Keratinocyte (primary cell): ENCODE results near the gene RAB11FIP4. TPM values are rescaled to one million over a fixed set of nuclear protein-coding genes. Genes with fewer than 3 reads are reported as not detected.

Source experiments
- DNase-seq: peaks from one replicate; pipeline ENCODE4 v3.0.0-alpha.2; 2011; ENCODE audit warnings: low read depth, missing footprints, low spot score
- FAIRE-seq: peaks from 2 replicates; lab custom pipeline; 2011; peaks lifted over from hg19 to GRCh38; lab: Jason Lieb, UNC
- H2AFZ ChIP-seq: 2 replicates; pipeline ENCODE4 v1.6.0; 2012; ENCODE audit warnings: low read length, control low read depth, inconsistent platforms; ENCODE audit not compliant: control insufficient read depth
- H3K27ac ChIP-seq: 2 replicates; pipeline ENCODE4 v1.5.1; 2011; ENCODE audit warnings: low read length; ENCODE audit not compliant: control insufficient read depth, insufficient read depth
- H3K27me3 ChIP-seq: 3 replicates; pipeline ENCODE4 v1.6.0; 2011; ENCODE audit warnings: low read length; ENCODE audit not compliant: control insufficient read depth, insufficient read depth; ENCODE audit errors: extremely low read depth
- H3K36me3 ChIP-seq, 2 experiments: 2 replicates in 1 of 2; 3 replicates in 1 of 2; pipeline ENCODE4 v1.5.1; 2011; ENCODE audit warnings: low read length in 2 of 2, mild to moderate bottlenecking in 1 of 2; ENCODE audit not compliant: control insufficient read depth in 2 of 2, insufficient read depth in 2 of 2; ENCODE audit errors: extremely low read depth in 1 of 2
- H3K4me1 ChIP-seq: 3 replicates; pipeline ENCODE4 v1.5.1; 2011; ENCODE audit warnings: low read length; ENCODE audit not compliant: control insufficient read depth, insufficient read depth; ENCODE audit errors: extremely low read depth
- H3K4me2 ChIP-seq: 3 replicates; pipeline ENCODE4 v1.6.0; 2011; ENCODE audit warnings: low read depth, low read length; ENCODE audit not compliant: control insufficient read depth, insufficient read depth; ENCODE audit errors: extremely low read depth
- H3K4me3 ChIP-seq, 3 experiments: fragments of 200-600 bp in 1 of 3; sonication (generic) in 1 of 3; 2 replicates in 2 of 3; 3 replicates in 1 of 3; pipeline ENCODE4 v1.5.1; 2011 to 2016; ENCODE audit warnings: low read length in 3 of 3, mild to moderate bottlenecking in 3 of 3, control low read depth in 2 of 3, inconsistent platforms in 1 of 3, low read depth in 1 of 3, mixed read lengths in 1 of 3, mixed run types in 1 of 3, moderate library complexity in 1 of 3; ENCODE audit not compliant: control insufficient read depth in 2 of 3, insufficient read depth in 2 of 3; ENCODE audit errors: extremely low read depth in 1 of 3
- H3K79me2 ChIP-seq: 2 replicates; pipeline ENCODE4 v1.6.0; 2012; ENCODE audit warnings: low read length; ENCODE audit not compliant: control insufficient read depth, insufficient read depth
- H3K9ac ChIP-seq: 3 replicates; pipeline ENCODE4 v1.6.0; 2011; ENCODE audit warnings: low read length; ENCODE audit not compliant: control insufficient read depth, insufficient read depth; ENCODE audit errors: extremely low read depth
- H3K9me1 ChIP-seq: 3 replicates; pipeline ENCODE4 v1.6.0; 2011; ENCODE audit warnings: low read length; ENCODE audit not compliant: control insufficient read depth, insufficient read depth; ENCODE audit errors: extremely low read depth
- H3K9me3 ChIP-seq: 2 replicates; pipeline ENCODE4 v1.5.1; 2012; ENCODE audit warnings: low read depth, low read length; ENCODE audit not compliant: control insufficient read depth
- H4K20me1 ChIP-seq: 3 replicates; pipeline ENCODE4 v1.6.0; 2011; ENCODE audit warnings: low read length; ENCODE audit not compliant: control insufficient read depth, insufficient read depth; ENCODE audit errors: extremely low read depth
- EZH2 ChIP-seq: IDR thresholded peaks from one replicate; pipeline ENCODE4 v1.6.1; 2012; ENCODE audit warnings: inconsistent platforms, mild to moderate bottlenecking, low read length, moderate library complexity
- dilution Hi-C: fragments of 300-500 bp; cut with MboI; formaldehyde crosslinking; loops from one replicate; pipeline ENCODE4 v1.7.0; 2020; ENCODE audit warnings: low sequenced_read_pairs; ENCODE audit not compliant: extremely low pct_ligation_motif_present
- polyA plus RNA-seq, 5 experiments: library from polyadenylated mRNA; depleted of rRNA in 3 of 5; stranded (reverse) in 3 of 5; stranded (forward) in 1 of 5; unstranded in 1 of 5; fragments of >200 nt; gene quantifications; 1 replicate in 1 of 5; 2 replicates in 3 of 5; 3 replicates in 1 of 5; pipeline versions ENCODE4 v1.2.1 to v1.2.3, GENCODE V29; 2011 to 2012; ENCODE audit warnings: missing spikeins in 2 of 5, low read depth in 1 of 5, low replicate concordance in 1 of 5
- TF ChIP-seq, protein P1 (sequence below), 3 experiments: IDR thresholded peaks in 1 of 3; conservative IDR thresholded peaks in 1 of 3; optimal IDR thresholded peaks in 1 of 3; 2 replicates in 2 of 3; 3 replicates in 1 of 3; pipeline versions ENCODE3 to v1.5.1; 2011; ENCODE audit warnings: low read length in 3 of 3, mild to moderate bottlenecking in 3 of 3, moderate library complexity in 2 of 3, control low read depth in 1 of 3, inconsistent platforms in 1 of 3; ENCODE audit not compliant: insufficient read depth in 2 of 3; ENCODE audit errors: extremely low read depth in 1 of 3

Gene RAB11FIP4
- polyA plus RNA-seq, 1 donor (not counting 4 experiments of a cell fraction or from before 2014, with no cell fraction given) = 9.1 TPM

DNA sequence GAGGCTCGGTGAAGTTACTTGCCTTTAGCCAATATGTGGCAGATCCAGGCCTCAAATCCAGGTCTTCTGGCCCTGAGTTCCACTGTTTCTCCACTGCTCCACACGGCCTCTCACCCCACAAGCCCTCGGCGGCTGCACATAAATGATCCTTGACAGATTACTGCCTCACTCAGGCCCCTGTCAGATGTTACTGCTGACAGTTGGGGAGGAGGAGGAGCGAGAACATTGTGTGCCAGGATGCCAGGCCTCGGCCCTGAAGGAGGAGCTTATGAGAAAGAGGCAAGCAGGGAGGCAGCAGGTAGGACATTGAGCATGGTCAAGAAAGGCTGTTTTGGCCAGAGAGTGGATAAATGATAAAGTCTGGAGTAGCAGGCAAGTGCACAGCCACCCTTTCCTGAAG lies 88.6 kb downstream of the RAB11FIP4 start:
- TF ChIP-seq, protein P1, sequence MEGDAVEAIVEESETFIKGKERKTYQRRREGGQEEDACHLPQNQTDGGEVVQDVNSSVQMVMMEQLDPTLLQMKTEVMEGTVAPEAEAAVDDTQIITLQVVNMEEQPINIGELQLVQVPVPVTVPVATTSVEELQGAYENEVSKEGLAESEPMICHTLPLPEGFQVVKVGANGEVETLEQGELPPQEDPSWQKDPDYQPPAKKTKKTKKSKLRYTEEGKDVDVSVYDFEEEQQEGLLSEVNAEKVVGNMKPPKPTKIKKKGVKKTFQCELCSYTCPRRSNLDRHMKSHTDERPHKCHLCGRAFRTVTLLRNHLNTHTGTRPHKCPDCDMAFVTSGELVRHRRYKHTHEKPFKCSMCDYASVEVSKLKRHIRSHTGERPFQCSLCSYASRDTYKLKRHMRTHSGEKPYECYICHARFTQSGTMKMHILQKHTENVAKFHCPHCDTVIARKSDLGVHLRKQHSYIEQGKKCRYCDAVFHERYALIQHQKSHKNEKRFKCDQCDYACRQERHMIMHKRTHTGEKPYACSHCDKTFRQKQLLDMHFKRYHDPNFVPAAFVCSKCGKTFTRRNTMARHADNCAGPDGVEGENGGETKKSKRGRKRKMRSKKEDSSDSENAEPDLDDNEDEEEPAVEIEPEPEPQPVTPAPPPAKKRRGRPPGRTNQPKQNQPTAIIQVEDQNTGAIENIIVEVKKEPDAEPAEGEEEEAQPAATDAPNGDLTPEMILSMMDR (optimal IDR thresholded peaks at IDR 0.05 in 1 of 3, IDR thresholded peaks at IDR 0.05 in 1 of 3, conservative IDR thresholded peaks at IDR 0.05 in 1 of 3; ENCODE audit: extremely low read depth in 1 of 3, insufficient read depth in 2 of 3, low read length in 3 of 3) = no peak
- TF ChIP-seq EZH2 = no peak

DNA sequence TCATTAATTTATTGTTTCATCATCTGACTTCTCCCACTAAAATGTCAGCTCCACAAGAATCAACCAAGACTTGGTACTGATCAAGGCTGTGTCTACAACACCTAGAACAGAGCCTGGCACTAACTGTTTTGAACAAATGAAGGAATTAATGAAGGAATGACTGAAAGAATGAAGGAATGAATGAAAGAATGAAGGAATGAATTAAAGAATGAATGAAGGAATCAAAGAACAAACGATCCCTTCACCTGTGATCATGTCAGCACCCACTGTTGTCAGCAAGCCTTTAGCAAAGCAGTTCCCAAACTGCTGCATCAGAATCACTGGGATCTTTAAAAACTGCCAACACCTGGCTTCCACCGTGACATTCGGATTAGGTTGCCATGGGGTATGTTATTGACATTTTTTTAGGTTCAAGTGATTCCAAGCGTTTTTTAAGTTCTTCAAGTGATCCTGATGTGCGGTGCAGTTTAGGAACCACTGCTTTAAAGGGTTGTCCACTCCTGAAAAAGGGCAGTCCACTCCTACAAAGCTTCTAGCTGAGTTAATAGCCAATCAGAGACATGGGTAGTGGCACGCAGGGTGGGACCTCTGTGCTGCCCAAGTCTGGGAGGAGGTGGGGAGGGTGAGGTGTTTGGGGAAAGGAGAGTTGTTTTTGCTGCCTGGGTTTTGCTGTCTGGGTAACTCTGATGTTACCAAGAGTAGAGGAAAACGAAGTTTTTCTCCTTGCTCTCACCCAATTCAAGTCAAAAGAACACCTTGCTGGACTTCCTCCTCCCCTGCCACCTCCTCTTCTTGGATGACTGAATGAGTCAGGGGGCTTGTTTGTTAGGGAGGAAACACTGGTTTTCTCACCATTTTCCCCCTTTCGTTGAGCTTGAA lies 89.7 kb downstream of the RAB11FIP4 start:
- Histone ChIP-seq H3K79me2 (no peaks in the 10 kb centered on the region), H3K9me1 (no peaks in the 10 kb centered on the region), H3K27ac (no peak overlapping the region), H4K20me1 (no peaks in the 10 kb centered on the region), H3K4me2 (no peak overlapping the region), H3K36me3 (no peaks in the 10 kb centered on the region), H3K4me1 (no peaks in the 10 kb centered on the region), H3K27me3 (peaks cover 6% of the 10 kb centered on the region), H2AFZ (no peak overlapping the region), H3K4me3 (no peak overlapping the region), H3K9me3 (no peaks in the 10 kb centered on the region), H3K9ac (no peak overlapping the region)
- dilution Hi-C loops = no loop called here
- DNase-seq = no peak
- FAIRE-seq = no peak
- TF ChIP-seq EZH2 = no peak
- TF ChIP-seq, protein P1 (optimal IDR thresholded peaks at IDR 0.05 in 1 of 3, IDR thresholded peaks at IDR 0.05 in 1 of 3, conservative IDR thresholded peaks at IDR 0.05 in 1 of 3; ENCODE audit: extremely low read depth in 1 of 3, insufficient read depth in 2 of 3, low read length in 3 of 3) = no peak

More for the DNA sequence above, 88.6 kb downstream of the RAB11FIP4 start:
- Histone ChIP-seq H3K27me3 (peaks cover 6% of the 10 kb centered on the region), H3K79me2 (no peaks in the 10 kb centered on the region), H3K9ac (no peak overlapping the region), H3K4me2 (no peak overlapping the region), H4K20me1 (no peaks in the 10 kb centered on the region), H3K4me1 (no peaks in the 10 kb centered on the region), H2AFZ (no peak overlapping the region), H3K9me1 (no peaks in the 10 kb centered on the region), H3K4me3 (no peak overlapping the region), H3K27ac (no peak overlapping the region), H3K9me3 (no peaks in the 10 kb centered on the region), H3K36me3 (no peaks in the 10 kb centered on the region)
- dilution Hi-C loops = no loop called here
- FAIRE-seq = no peak
- no peak for DNase-seq
